HG03432 (cell line): ENCODE data around the gene PAX7.

Experiments used
- ATAC-seq: cut with Tn5 transposase; IDR thresholded peaks from one replicate; pipeline ENCODE4 v1.9.1; 2021; ENCODE audit warnings: mild to moderate bottlenecking, moderate library complexity; ENCODE audit not compliant: unreplicated experiment

Gene PAX7

GRCh38 chr1:18640228-18641004, 9.8 kb downstream of the PAX7 start:
- no peak for ATAC-seq

- no peak for ATAC-seq
Observed at GRCh38 chr1:18641005-18641941, 10.6 kb downstream of the PAX7 start.

- ATAC-seq = no peak
Observed at GRCh38 chr1:18642278-18643095, 11.8 kb downstream of the PAX7 start.

GRCh38 chr1:18643154-18644012, 12.7 kb downstream of the PAX7 start:
- ATAC-seq = no peak

GRCh38 chr1:18644013-18644399, 13.4 kb downstream of the PAX7 start:
- ATAC-seq = no peak

GRCh38 chr1:18644446-18644845, 13.8 kb downstream of the PAX7 start:
- ATAC-seq = no peak

- no peak for ATAC-seq
Observed at GRCh38 chr1:18644973-18645746, 14.5 kb downstream of the PAX7 start.

GRCh38 chr1:18645747-18646090, 15.1 kb downstream of the PAX7 start:
- ATAC-seq = no peak

- ATAC-seq = no peak
Observed at GRCh38 chr1:18646091-18646785, 15.6 kb downstream of the PAX7 start.

- ATAC-seq = no peak
Observed at GRCh38 chr1:18646786-18647410, 16.3 kb downstream of the PAX7 start.

- no peak for ATAC-seq
Observed at GRCh38 chr1:18647681-18648214, 17.1 kb downstream of the PAX7 start.

GRCh38 chr1:18649693-18650370, 19.2 kb downstream of the PAX7 start:
- no peak for ATAC-seq

- ATAC-seq = no peak
Observed at GRCh38 chr1:18651713-18652112, 21.1 kb downstream of the PAX7 start.

GRCh38 chr1:18652791-18653190, 22.1 kb downstream of the PAX7 start:
- no peak for ATAC-seq

- no peak for ATAC-seq
Observed at GRCh38 chr1:18653367-18653766, 22.7 kb downstream of the PAX7 start.

GRCh38 chr1:18653916-18654315, 23.3 kb downstream of the PAX7 start:
- no peak for ATAC-seq

GRCh38 chr1:18654599-18654998, 24.0 kb downstream of the PAX7 start:
- ATAC-seq = no peak
